GM18499 (cell line): ENCODE data around the gene PRKCQ.

Experiments
- ATAC-seq: cut with Tn5 transposase; IDR thresholded peaks from one replicate; pipeline ENCODE4 v1.9.1; 2021; ENCODE audit warnings: moderate number of reproducible peaks; ENCODE audit not compliant: insufficient read depth, unreplicated experiment

Gene PRKCQ

GRCh38 chr10:6530211-6530840 lies 49.8 kb downstream of the PRKCQ start:
- no peak for ATAC-seq

- ATAC-seq = no peak
These were observed 51.7 kb downstream of the PRKCQ start for GRCh38 chr10:6528198-6528950.

- ATAC-seq = no peak
These were observed 54.4 kb downstream of the PRKCQ start for GRCh38 chr10:6525599-6526165.

GRCh38 chr10:6522230-6522629 lies 57.8 kb downstream of the PRKCQ start:
- ATAC-seq = no peak

GRCh38 chr10:6520138-6520537 lies 59.9 kb downstream of the PRKCQ start:
- ATAC-seq = no peak

- no peak for ATAC-seq
These were observed 61.2 kb downstream of the PRKCQ start for GRCh38 chr10:6518791-6519429.

- no peak for ATAC-seq
These were observed 63.2 kb downstream of the PRKCQ start for GRCh38 chr10:6516929-6517284.

- no peak for ATAC-seq
These were observed 63.7 kb downstream of the PRKCQ start for GRCh38 chr10:6516281-6516928.

GRCh38 chr10:6514844-6515780 lies 65.0 kb downstream of the PRKCQ start:
- no peak for ATAC-seq

- ATAC-seq = no peak
These were observed 65.9 kb downstream of the PRKCQ start for GRCh38 chr10:6514180-6514579.

GRCh38 chr10:6513476-6513875 lies 66.6 kb downstream of the PRKCQ start:
- ATAC-seq = no peak

GRCh38 chr10:6512182-6512581 lies 67.9 kb downstream of the PRKCQ start:
- ATAC-seq = no peak

- ATAC-seq = no peak
These were observed 68.7 kb downstream of the PRKCQ start for GRCh38 chr10:6511347-6511746.

GRCh38 chr10:6507311-6507710 lies 72.8 kb downstream of the PRKCQ start:
- ATAC-seq = peak; percentile 81

GRCh38 chr10:6505300-6505699 lies 74.8 kb downstream of the PRKCQ start:
- no peak for ATAC-seq

GRCh38 chr10:6504296-6504695 lies 75.8 kb downstream of the PRKCQ start:
- no peak for ATAC-seq

GRCh38 chr10:6503171-6503570 lies 76.9 kb downstream of the PRKCQ start:
- ATAC-seq = no peak

GRCh38 chr10:6501931-6502330 lies 78.1 kb downstream of the PRKCQ start:
- ATAC-seq = no peak

GRCh38 chr10:6499974-6500373 lies 80.1 kb downstream of the PRKCQ start:
- ATAC-seq = no peak

GRCh38 chr10:6498771-6499170 lies 81.3 kb downstream of the PRKCQ start:
- no peak for ATAC-seq
